GM12873 (cell line): ENCODE data around the gene RHBDL2.

ENCODE experiments used
- CTCF ChIP-seq: IDR thresholded peaks from 2 replicates; pipeline ENCODE4 v1.5.1; 2012; ENCODE audit warnings: low read depth, mild to moderate bottlenecking, moderate library complexity, low read length, control low read depth; ENCODE audit not compliant: insufficient read depth; ENCODE audit errors: missing control alignments

Gene RHBDL2

GRCh38 chr1:38962113-38962512 is 20.5 kb upstream of the RHBDL2 start:
- TF ChIP-seq CTCF, result no peak

- no peak for TF ChIP-seq CTCF
Measured at GRCh38 chr1:38958967-38959366, 17.3 kb upstream of the RHBDL2 start.

GRCh38 chr1:38953433-38953860 is 11.8 kb upstream of the RHBDL2 start:
- TF ChIP-seq CTCF, result no peak

GRCh38 chr1:38950553-38950952 is 8.9 kb upstream of the RHBDL2 start:
- TF ChIP-seq CTCF, result no peak

GRCh38 chr1:38944547-38944946 is 2.9 kb upstream of the RHBDL2 start:
- no peak for TF ChIP-seq CTCF

- no peak for TF ChIP-seq CTCF
Measured at GRCh38 chr1:38942664-38943428, 1.2 kb upstream of the RHBDL2 start.

- TF ChIP-seq CTCF, result no peak
Measured at GRCh38 chr1:38941093-38941492, 537 bp downstream of the RHBDL2 start.
